ENCODE results near the gene LRRC8B. TPM values are rescaled to one million over a fixed set of nuclear protein-coding genes. Genes with fewer than 3 reads are reported as not detected.
A peak's percentile ranks its signal among the peaks of the same experiment; 100 is the strongest.
"Not testable (repeated sequence)": the region's sequence is repeated elsewhere in the genome, so short reads cannot be mapped to it uniquely, and the experiment has no call there.

LRRC8B gene
- total RNA-seq, 1 experiment from 2014 or later: 14.8 TPM

DNA sequence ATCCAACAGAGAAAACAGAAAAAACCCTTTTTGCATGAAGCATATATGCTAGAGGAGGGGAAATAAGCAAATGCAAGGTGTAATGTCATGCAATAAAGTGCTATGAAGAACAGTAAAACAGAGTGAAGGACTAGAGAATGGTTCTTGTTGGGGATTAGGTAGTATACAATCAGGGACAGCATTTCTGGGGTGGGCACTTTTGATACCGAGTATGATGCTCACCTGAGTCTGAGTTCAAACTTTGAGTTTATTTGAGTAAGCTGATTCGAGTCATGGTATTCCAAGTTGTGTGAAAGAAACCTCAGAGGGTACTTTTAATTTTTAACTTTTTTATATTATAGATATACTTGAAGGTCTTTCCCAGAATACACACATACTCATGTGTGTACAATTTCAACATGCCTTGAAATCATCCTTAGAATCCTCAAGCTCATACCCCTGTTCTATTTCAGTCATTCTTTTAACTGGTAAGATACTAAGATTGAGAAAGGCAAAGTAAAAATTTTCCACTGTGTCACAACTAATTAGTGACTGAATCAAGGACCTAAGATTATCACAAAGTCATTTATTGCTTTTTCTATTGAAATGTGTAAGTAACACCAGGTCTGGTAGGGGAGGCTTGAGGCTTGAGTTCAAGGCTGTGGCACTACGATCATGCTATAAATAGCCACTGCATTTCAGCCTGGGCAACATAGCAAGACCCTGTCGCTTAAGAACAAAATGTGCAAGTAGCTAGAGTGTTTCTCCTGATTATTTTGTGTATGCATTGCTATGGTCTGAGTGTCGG, 12.1 kb downstream of the LRRC8B start:
- Histone ChIP-seq H3K9me2 (replicated peaks; ENCODE audit: insufficient read depth, low read length) (no peaks in the 10 kb centered on the region), H3K9me3 (ENCODE audit: low read length) (no peaks in the 10 kb centered on the region), H3K4me3 (ENCODE audit: low read length) (no peak overlapping the region), H3K4me2 (ENCODE audit: low read depth, low read length, poor library complexity, severe bottlenecking) (no peak overlapping the region), H2AFZ (ENCODE audit: low read length) (no peak overlapping the region), H3K36me3 (ENCODE audit: insufficient read depth, low read length) (no peaks in the 10 kb centered on the region), H3K79me2 (ENCODE audit: low read length) (peaks cover 95% of the 10 kb centered on the region), H3K4me1 (ENCODE audit: low read length) (peaks cover 28% of the 10 kb centered on the region), H3K27ac (ENCODE audit: low read length) (no peak overlapping the region), H4K20me1 (ENCODE audit: insufficient read depth, low read depth, low read length) (peaks cover 13% of the 10 kb centered on the region), H3K9ac (ENCODE audit: low read length) (no peak overlapping the region), H3K27me3 (ENCODE audit: low read length) (no peaks in the 10 kb centered on the region)
- DNase-seq: no peak

DNA sequence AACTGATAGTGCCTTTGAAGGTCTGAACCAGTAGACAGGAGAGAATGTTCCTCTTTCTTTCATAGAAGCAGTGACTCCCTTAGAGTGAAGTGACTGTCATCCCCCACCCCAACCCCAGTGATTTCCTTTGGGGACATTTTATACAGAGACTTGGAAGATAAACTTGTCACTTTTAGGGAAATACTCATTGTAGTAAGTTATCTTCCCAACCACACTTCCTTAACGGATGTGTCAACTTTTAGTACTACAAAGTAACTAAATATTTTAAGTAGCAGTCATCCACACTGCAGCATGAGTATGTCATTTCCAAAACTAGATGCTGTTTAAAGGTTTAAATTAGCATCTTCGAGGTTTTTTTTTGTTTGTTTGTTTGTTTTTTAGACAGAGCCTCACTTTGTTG, 13.7 kb downstream of the LRRC8B start:
- Histone ChIP-seq H3K27me3 (ENCODE audit: low read length) (no peaks in the 10 kb centered on the region), H3K4me3 (ENCODE audit: low read length) (no peak overlapping the region), H3K9ac (ENCODE audit: low read length) (no peak overlapping the region), H4K20me1 (ENCODE audit: insufficient read depth, low read depth, low read length) (0 out of 2 replicates have a peak, but pooled peaks cover 10% of the 10 kb centered on the region), H3K4me2 (ENCODE audit: low read depth, low read length, poor library complexity, severe bottlenecking) (no peak overlapping the region), H2AFZ (ENCODE audit: low read length) (no peak overlapping the region), H3K9me2 (replicated peaks; ENCODE audit: insufficient read depth, low read length) (no peaks in the 10 kb centered on the region), H3K79me2 (ENCODE audit: low read length) (peaks cover 92% of the 10 kb centered on the region), H3K36me3 (ENCODE audit: insufficient read depth, low read length) (no peaks in the 10 kb centered on the region), H3K27ac (ENCODE audit: low read length) (no peak overlapping the region), H3K9me3 (ENCODE audit: low read length) (no peaks in the 10 kb centered on the region), H3K4me1 (ENCODE audit: low read length) (peaks cover 24% of the 10 kb centered on the region)
- DNase-seq: no peak

DNA sequence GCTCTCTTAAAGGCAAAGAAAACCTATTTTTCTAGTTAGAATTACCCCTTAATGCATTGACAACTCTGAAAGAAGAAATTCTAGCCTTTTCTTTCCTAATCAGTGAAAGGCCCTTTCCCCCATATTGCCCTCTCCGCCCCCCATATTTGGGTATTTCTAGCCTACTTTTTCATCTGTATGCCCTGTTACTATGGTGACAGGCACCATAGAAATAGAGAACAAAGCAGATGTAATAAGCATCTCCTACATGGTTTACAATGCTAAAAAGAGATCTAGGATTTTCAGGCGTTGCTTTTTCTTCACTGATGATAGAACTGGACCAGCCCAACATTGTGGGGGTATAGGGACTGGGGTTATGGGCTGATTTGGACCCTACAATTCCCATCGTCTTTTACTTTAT, 14.5 kb downstream of the LRRC8B start:
- H3K9me3 ChIP-seq (ENCODE audit: low read length): no peaks in the 10 kb centered on the region
- H3K36me3 ChIP-seq (ENCODE audit: insufficient read depth, low read length): no peaks in the 10 kb centered on the region
- H3K9me2 ChIP-seq (replicated peaks; ENCODE audit: insufficient read depth, low read length): no peaks in the 10 kb centered on the region
- H3K9ac ChIP-seq (ENCODE audit: low read length): no peak overlapping the region
- H3K27me3 ChIP-seq (ENCODE audit: low read length): no peaks in the 10 kb centered on the region
- H3K4me3 ChIP-seq (ENCODE audit: low read length): no peak overlapping the region
- H3K79me2 ChIP-seq (ENCODE audit: low read length): peaks cover 89% of the 10 kb centered on the region
- 0 out of 2 replicates have a peak, but pooled peaks cover 10% of the 10 kb centered on the region for H4K20me1 ChIP-seq (ENCODE audit: insufficient read depth, low read depth, low read length)
- no peak overlapping the region for H3K27ac ChIP-seq (ENCODE audit: low read length)
- H2AFZ ChIP-seq (ENCODE audit: low read length): no peak overlapping the region
- peaks cover 21% of the 10 kb centered on the region for H3K4me1 ChIP-seq (ENCODE audit: low read length)
- no peak overlapping the region for H3K4me2 ChIP-seq (ENCODE audit: low read depth, low read length, poor library complexity, severe bottlenecking)
- no peak for DNase-seq

DNA sequence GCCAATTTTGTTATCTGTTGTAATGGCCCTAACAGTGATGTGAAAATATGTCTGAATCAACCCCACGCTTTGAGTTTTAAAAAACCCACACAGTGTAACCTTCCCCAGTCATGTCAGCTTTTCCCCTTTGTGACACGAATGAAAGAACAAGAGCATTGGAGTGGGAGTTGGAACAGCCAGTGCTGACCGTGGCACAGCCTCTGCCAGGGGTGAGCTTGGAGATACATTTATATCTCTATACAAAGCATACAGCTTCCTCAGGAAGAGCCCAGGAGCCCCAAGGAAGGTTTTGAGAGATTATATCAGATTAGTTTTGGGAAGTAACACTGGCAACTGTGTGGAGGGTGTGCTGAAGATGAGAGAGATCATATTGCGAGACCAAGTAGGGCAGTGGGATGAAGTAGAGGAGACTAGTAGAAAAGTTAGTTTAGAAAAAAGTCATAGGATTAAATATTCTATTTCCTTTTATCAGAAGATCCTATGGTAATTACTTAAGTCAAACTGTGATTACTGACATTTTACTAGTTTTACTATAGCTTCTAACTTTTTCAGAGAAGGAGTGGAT, 15.9 kb downstream of the LRRC8B start:
- Histone ChIP-seq H3K79me2 (ENCODE audit: low read length) (peaks cover 89% of the 10 kb centered on the region), H3K9me2 (replicated peaks; ENCODE audit: insufficient read depth, low read length) (no peaks in the 10 kb centered on the region), H3K9me3 (ENCODE audit: low read length) (no peaks in the 10 kb centered on the region), H3K27ac (ENCODE audit: low read length) (peak overlapping the region; percentile 17; the same call in 1 of the 2 replicates), H3K9ac (ENCODE audit: low read length) (no peak overlapping the region), H3K27me3 (ENCODE audit: low read length) (no peaks in the 10 kb centered on the region), H4K20me1 (ENCODE audit: insufficient read depth, low read depth, low read length) (0 out of 2 replicates have a peak, but pooled peaks cover 10% of the 10 kb centered on the region), H3K4me2 (ENCODE audit: low read depth, low read length, poor library complexity, severe bottlenecking) (peak overlapping the region; percentile 26), H3K4me3 (ENCODE audit: low read length) (no peak overlapping the region), H3K4me1 (ENCODE audit: low read length) (peaks cover 30% of the 10 kb centered on the region), H3K36me3 (ENCODE audit: insufficient read depth, low read length) (no peaks in the 10 kb centered on the region), H2AFZ (ENCODE audit: low read length) (no peak overlapping the region)
- no peak for DNase-seq

DNA sequence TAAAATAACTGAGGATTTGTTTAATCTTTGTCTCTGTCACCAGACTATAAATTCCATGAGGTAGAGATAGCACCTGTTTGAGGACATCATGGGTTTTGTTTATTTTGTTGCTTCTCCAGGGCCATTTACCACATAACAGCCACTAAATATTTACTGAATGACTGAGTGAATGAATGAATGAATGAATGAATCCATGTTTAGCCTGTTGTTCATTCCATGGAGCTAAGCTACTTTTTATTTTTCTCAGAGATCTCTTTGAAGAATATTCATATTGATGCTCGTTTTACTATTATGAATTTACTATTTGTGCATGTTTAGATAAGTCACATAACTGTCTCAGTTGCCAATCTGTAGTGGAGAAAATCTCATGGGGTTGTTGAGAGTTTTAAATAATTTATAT, 17.7 kb downstream of the LRRC8B start:
- Histone ChIP-seq H3K27ac (ENCODE audit: low read length) (no peak overlapping the region), H3K79me2 (ENCODE audit: low read length) (peaks cover 87% of the 10 kb centered on the region), H3K4me1 (ENCODE audit: low read length) (peaks cover 44% of the 10 kb centered on the region), H3K4me3 (ENCODE audit: low read length) (no peak overlapping the region), H3K4me2 (ENCODE audit: low read depth, low read length, poor library complexity, severe bottlenecking) (no peak overlapping the region), H3K9ac (ENCODE audit: low read length) (no peak overlapping the region), H3K27me3 (ENCODE audit: low read length) (no peaks in the 10 kb centered on the region), H3K9me2 (replicated peaks; ENCODE audit: insufficient read depth, low read length) (no peaks in the 10 kb centered on the region), H3K36me3 (ENCODE audit: insufficient read depth, low read length) (no peaks in the 10 kb centered on the region), H3K9me3 (ENCODE audit: low read length) (no peaks in the 10 kb centered on the region), H2AFZ (ENCODE audit: low read length) (no peak overlapping the region), H4K20me1 (ENCODE audit: insufficient read depth, low read depth, low read length) (0 out of 2 replicates have a peak, but pooled peaks cover under 1% of the 10 kb centered on the region)
- DNase-seq: no peak

DNA sequence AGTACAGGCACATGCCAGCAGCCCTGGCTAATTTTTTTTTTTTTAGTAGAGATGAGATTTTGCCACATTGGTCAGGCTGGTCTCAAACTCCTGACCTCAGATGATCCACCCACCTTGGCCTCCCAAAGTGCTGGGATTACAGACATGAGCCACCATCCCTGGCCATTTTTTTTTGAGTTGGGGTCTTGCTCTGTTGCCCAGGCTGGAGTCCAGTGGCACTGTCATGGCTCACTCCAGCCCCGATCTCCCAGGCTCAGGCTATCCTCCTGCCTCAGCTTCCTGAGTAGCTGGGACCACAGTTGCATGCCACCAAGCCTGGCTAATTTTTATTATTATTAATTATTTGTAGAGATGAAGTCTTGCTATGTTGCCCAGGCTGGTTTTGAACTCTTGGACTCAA, 19.0 kb downstream of the LRRC8B start:
- H4K20me1 ChIP-seq (ENCODE audit: insufficient read depth, low read depth, low read length); DNase-seq; H3K4me3 ChIP-seq (ENCODE audit: low read length); H3K9me3 ChIP-seq (ENCODE audit: low read length); H3K27ac ChIP-seq (ENCODE audit: low read length); H3K9ac ChIP-seq (ENCODE audit: low read length); H3K4me2 ChIP-seq (ENCODE audit: low read depth, low read length, poor library complexity, severe bottlenecking); H3K36me3 ChIP-seq (ENCODE audit: insufficient read depth, low read length); H2AFZ ChIP-seq (ENCODE audit: low read length); H3K9me2 ChIP-seq (replicated peaks; ENCODE audit: insufficient read depth, low read length); H3K27me3 ChIP-seq (ENCODE audit: low read length): not testable (repeated sequence)
- Histone ChIP-seq H3K79me2 (ENCODE audit: low read length) (peaks cover 87% of the 10 kb centered on the region), H3K4me1 (ENCODE audit: low read length) (peaks cover 57% of the 10 kb centered on the region)

DNA sequence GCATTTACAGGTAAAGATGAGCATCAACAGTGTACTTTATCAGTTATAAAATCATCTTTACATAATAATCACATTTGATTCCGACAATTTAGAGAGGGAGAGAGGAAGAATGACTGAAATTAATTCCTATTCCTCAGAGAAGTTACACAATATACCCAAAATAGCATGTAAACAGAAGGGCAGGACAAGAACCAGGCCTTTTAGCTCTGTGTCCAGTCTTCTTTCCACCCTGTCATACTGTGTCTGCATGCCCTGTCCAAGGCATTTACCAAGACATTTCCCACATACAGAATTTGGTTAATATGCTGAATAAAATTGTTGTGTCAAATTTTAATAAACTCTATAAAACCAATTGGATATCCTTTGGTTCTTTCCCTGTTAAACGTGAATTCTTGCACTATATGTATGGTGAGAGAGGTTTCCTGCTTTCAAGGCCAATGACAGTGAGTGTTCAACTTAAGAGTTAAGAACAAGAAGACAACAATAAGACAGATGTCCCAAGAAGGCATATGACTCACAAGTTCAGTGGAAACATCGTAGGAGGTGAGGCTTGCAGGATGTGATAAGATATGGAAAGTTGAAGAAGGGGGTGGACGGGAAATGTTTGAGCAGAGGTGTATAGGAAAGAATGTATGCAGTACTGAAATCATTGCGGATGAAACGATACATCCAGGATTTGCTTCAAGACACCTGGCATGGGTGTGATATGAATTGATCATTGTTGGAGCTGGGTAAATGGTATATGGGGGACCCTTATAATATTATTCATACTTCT, 20.8 kb downstream of the LRRC8B start:
- peaks cover 49% of the 10 kb centered on the region for H3K4me1 ChIP-seq (ENCODE audit: low read length)
- H3K4me2 ChIP-seq (ENCODE audit: low read depth, low read length, poor library complexity, severe bottlenecking): no peak overlapping the region
- H3K79me2 ChIP-seq (ENCODE audit: low read length): peaks cover 84% of the 10 kb centered on the region
- H3K9ac ChIP-seq (ENCODE audit: low read length): no peak overlapping the region
- no peaks in the 10 kb centered on the region for H4K20me1 ChIP-seq (ENCODE audit: insufficient read depth, low read depth, low read length)
- H3K27ac ChIP-seq (ENCODE audit: low read length): no peak overlapping the region
- no peak overlapping the region for H2AFZ ChIP-seq (ENCODE audit: low read length)
- no peak for DNase-seq
- no peaks in the 10 kb centered on the region for H3K9me2 ChIP-seq (replicated peaks; ENCODE audit: insufficient read depth, low read length)
- H3K36me3 ChIP-seq (ENCODE audit: insufficient read depth, low read length): no peaks in the 10 kb centered on the region
- H3K4me3 ChIP-seq (ENCODE audit: low read length): no peak overlapping the region
- no peaks in the 10 kb centered on the region for H3K27me3 ChIP-seq (ENCODE audit: low read length)
- no peaks in the 10 kb centered on the region for H3K9me3 ChIP-seq (ENCODE audit: low read length)

All from Karpas-422 (cell line).